IPS-18a (cell line): ENCODE measurements around the gene OR6P1.

Experiments
- H3K27ac ChIP-seq: one replicate; pipeline ENCODE4 v1.5.1; 2013; ENCODE audit warnings: low read length
- H3K27me3 ChIP-seq: one replicate; pipeline ENCODE4 v1.6.1; 2013; ENCODE audit warnings: mild to moderate bottlenecking, low read length; ENCODE audit not compliant: control insufficient read depth, insufficient read depth
- H3K36me3 ChIP-seq: one replicate; pipeline ENCODE4 v1.6.1; 2013; ENCODE audit warnings: low read depth, low read length; ENCODE audit not compliant: control insufficient read depth
- H3K4me1 ChIP-seq: one replicate; pipeline ENCODE4 v1.6.1; 2013; ENCODE audit warnings: low read depth, low read length; ENCODE audit not compliant: control insufficient read depth
- H3K4me3 ChIP-seq: one replicate; pipeline ENCODE4 v1.5.1; 2013; ENCODE audit warnings: low read length
- H3K9ac ChIP-seq: one replicate; pipeline ENCODE4 v1.6.1; 2013; ENCODE audit warnings: mild to moderate bottlenecking, low read length, moderate library complexity
- H3K9me3 ChIP-seq: one replicate; pipeline ENCODE4 v1.6.1; 2013; ENCODE audit warnings: low read depth, low read length; ENCODE audit not compliant: control insufficient read depth

OR6P1 gene

DNA sequence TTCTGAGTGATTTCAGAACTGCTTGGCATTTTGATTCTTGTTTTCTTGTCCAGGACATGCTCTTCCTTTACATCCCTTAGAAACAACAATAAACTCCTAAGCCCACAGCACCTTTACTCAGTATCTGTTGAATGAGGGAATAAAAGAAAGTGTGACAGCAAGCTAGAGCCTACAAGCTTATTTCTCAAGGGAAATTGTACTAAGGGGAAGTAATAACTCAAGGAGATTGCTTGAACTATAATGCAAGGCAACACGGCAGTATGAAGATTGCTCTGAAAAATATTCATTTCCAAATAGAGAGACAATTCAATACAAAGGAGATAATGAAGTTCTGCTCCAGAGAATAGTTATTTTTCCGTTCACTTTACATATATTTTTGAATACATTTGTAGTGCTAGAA, 6.5 kb downstream of the OR6P1 start:
- no peak overlapping the region for H3K9ac ChIP-seq
- no peaks in the 10 kb centered on the region for H3K36me3 ChIP-seq
- no peaks in the 10 kb centered on the region for H3K4me1 ChIP-seq
- H3K27me3 ChIP-seq = no peaks in the 10 kb centered on the region
- H3K9me3 ChIP-seq = no peaks in the 10 kb centered on the region
- H3K27ac ChIP-seq = no peak overlapping the region
- no peak overlapping the region for H3K4me3 ChIP-seq

DNA sequence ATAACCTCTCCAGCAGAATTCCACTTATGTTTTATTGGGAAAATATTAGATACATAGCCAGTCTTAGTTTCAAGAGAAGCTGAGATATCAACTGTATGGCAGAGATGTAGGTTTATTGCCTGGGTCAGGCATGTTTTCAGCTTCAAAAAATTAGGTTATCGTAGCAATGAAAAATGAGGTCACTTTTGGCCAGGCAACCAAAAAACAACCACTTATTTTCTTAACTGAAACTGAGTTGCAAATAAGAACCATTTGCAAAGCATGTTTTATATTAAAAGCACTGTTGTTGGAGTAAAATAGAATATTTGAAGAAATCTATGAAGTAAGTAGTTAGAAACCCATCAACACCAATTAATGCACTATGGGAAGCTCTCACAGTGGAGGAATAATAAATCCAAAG, 10.7 kb downstream of the OR6P1 start:
- Histone ChIP-seq H3K27ac (no peak overlapping the region), H3K4me3 (no peak overlapping the region), H3K9me3 (no peaks in the 10 kb centered on the region), H3K4me1 (no peaks in the 10 kb centered on the region), H3K9ac (no peak overlapping the region), H3K36me3 (no peaks in the 10 kb centered on the region), H3K27me3 (no peaks in the 10 kb centered on the region)

DNA sequence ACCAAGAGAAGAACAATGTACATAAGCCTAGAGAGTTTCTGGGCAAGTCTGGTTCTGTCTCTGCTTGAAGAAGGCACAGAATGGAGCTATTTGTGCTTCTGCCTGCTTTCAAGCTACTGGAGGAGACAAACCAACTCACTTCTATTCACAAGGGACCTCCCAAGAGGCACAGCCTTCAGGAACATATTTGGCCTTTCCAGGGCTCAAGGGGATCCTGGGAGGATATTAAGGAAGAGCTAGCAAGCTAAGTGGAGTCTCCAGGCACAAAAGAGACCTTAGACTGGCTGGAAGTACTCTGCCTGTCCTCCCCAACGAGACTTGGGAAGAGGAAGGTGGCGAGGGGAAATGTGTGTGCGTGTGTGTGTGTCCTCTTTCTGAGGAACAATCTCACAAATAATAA, 16.0 kb downstream of the OR6P1 start, which contains the start of gene OR6Y1:
TSS of gene OR6Y1 (minus strand) at position 54 of the 400 bp plus-strand sequence. CDS start 6,300 bp downstream, outside the sequence.
- H3K27me3 ChIP-seq = no peaks in the 10 kb centered on the region
- H3K36me3 ChIP-seq = no peaks in the 10 kb centered on the region
- no peaks in the 10 kb centered on the region for H3K4me1 ChIP-seq
- no peak within 1 kb of the TSS for H3K9ac ChIP-seq
- no peak within 1 kb of the TSS for H3K27ac ChIP-seq
- no peaks in the 10 kb centered on the region for H3K9me3 ChIP-seq
- no peak within 1 kb of the TSS for H3K4me3 ChIP-seq

DNA sequence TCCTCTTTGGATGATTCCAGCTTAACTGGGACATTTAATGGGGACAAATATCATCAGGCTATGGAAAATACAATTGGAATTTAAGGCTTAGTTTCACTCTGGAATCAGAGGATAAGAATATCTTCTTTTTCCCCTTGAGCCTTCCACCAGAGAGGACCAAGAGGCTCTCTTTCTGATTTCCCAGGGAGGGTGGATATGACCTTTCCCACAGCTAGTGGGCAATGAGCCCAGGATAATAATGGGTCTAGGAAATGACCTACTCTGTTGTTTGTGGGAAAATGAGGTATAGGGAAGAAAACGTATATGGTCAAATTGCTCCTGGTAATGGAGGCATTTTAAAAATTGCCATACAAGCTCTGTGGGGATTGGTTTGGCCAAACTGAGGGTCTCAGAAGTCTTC, 18.1 kb downstream of the OR6P1 start:
- Histone ChIP-seq H3K36me3 (no peaks in the 10 kb centered on the region), H3K9me3 (no peaks in the 10 kb centered on the region), H3K4me1 (no peaks in the 10 kb centered on the region), H3K4me3 (no peak overlapping the region), H3K27ac (no peak overlapping the region), H3K27me3 (no peaks in the 10 kb centered on the region), H3K9ac (no peak overlapping the region)

DNA sequence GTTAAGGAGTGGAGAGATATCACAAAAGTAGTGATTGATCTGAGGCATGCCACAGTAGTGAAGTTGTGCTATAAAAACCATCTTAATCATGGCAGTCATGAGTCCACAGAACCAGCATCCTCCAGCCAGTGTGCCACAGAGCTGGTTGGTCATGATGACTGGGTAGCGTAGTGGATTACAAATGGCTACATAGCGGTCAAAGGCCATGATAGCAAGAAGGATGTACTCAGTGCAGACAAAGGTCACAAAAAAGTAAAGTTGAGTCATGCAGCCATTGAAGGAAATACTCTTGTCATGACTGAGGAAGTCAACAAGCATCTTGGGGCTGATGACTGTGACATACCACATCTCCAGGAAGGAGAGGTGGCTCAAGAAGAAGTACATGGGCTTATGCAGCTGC, 22.8 kb downstream of the OR6P1 start:
- Histone ChIP-seq H3K9me3 (no peaks in the 10 kb centered on the region), H3K27me3 (no peaks in the 10 kb centered on the region), H3K9ac (no peak overlapping the region), H3K4me3 (no peak overlapping the region), H3K4me1 (no peaks in the 10 kb centered on the region), H3K36me3 (no peaks in the 10 kb centered on the region), H3K27ac (no peak overlapping the region)

DNA sequence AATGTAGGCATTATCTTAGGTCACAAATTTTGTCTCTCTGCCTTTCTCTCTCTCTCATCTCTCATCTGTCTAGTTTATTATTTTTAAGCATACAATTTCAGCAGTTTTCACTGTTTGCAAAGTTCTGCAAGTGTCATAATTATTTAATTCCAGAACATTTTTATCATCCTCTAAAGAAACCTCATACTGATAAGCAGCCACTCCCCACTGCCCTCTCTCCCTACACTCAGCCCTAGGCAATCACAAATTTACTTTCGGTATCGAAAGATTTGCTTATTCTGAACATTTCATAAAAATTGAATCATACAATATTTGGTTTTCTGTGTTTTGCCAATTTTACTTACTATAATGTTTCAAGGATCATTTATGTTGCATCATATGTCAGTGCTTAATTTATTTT, 32.8 kb downstream of the OR6P1 start:
- Histone ChIP-seq H3K4me3 (no peak overlapping the region), H3K4me1 (no peaks in the 10 kb centered on the region), H3K27me3 (no peaks in the 10 kb centered on the region), H3K27ac (no peak overlapping the region), H3K9me3 (no peaks in the 10 kb centered on the region), H3K36me3 (no peaks in the 10 kb centered on the region), H3K9ac (no peak overlapping the region)

DNA sequence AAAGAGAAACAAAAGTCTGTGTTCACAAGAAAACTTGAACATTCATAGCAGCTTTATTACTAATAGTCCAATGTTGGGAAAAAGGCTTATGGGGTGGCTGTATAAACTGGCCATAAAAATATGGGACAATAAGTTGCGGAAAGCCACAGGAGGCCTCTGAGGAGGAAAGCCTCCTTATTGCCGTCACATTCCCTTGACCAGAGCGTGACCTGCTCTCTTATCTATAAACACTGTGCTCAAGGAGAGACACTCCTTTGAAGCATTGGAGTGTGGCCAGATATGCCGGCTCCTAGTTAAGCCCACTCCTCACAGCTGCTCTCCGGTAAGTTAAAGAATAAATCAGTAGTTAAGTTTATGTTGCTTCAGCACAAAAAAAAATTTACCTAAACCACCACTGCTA, 35.9 kb downstream of the OR6P1 start:
- Histone ChIP-seq H3K9me3 (no peaks in the 10 kb centered on the region), H3K27ac (no peak overlapping the region), H3K27me3 (no peaks in the 10 kb centered on the region), H3K4me1 (no peaks in the 10 kb centered on the region), H3K9ac (no peak overlapping the region), H3K4me3 (no peak overlapping the region), H3K36me3 (no peaks in the 10 kb centered on the region)

DNA sequence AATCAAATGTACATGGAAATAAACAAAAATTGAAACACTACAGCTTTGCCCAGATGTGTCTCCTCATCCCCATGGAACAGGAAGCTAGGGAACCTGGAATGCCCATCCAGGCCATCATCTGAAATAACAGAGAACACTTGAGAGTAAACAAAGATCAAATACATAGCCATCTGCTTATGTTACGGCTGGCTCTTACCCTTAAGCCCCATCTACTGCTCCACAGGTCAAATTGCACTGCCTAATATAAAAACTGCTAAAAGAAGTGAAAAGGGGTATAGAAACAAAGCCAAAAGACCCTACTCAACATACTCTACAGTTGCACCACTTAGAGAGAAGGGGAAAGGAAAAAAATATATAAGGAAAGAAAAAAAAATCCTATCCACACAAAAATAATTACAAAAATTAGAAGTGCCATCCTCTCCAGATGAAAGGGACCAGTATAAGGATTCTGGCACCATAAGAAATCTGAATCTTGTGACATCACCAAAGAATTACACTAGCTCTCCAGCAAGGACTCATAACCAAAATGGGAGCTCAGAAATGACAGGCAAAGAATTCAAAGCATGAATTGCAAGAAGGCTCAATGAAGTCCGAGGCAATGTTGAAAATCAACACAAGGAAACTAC, 43.1 kb downstream of the OR6P1 start:
- no peak overlapping the region for H3K9ac ChIP-seq
- H3K4me1 ChIP-seq = peaks cover 7% of the 10 kb centered on the region
- no peaks in the 10 kb centered on the region for H3K9me3 ChIP-seq
- H3K27me3 ChIP-seq = no peaks in the 10 kb centered on the region
- H3K36me3 ChIP-seq = no peaks in the 10 kb centered on the region
- H3K4me3 ChIP-seq = no peak overlapping the region
- no peak overlapping the region for H3K27ac ChIP-seq

DNA sequence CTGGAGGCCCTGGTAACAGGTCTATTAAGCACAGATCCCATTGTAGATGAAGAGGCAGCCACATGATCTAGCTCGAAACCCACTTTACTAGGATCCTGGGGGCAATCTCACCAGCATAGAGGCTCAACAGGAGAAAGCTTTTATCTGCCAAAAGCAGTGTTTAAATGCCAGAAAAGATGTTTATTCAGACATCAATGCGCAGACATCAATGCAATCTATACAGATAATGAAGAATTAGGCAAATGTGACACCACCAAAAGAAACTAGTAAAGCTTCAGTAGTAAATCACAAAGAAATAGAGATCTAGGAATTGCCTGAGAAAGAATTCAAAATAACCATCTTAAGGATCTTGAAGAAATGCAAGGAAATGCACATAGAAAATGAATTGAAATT, 48.7 kb downstream of the OR6P1 start:
- H3K27me3 ChIP-seq = no peaks in the 10 kb centered on the region
- no peak overlapping the region for H3K27ac ChIP-seq
- no peaks in the 10 kb centered on the region for H3K9me3 ChIP-seq
- H3K9ac ChIP-seq = no peak overlapping the region
- H3K4me1 ChIP-seq = peaks cover 7% of the 10 kb centered on the region
- H3K4me3 ChIP-seq = no peak overlapping the region
- H3K36me3 ChIP-seq = no peaks in the 10 kb centered on the region

DNA sequence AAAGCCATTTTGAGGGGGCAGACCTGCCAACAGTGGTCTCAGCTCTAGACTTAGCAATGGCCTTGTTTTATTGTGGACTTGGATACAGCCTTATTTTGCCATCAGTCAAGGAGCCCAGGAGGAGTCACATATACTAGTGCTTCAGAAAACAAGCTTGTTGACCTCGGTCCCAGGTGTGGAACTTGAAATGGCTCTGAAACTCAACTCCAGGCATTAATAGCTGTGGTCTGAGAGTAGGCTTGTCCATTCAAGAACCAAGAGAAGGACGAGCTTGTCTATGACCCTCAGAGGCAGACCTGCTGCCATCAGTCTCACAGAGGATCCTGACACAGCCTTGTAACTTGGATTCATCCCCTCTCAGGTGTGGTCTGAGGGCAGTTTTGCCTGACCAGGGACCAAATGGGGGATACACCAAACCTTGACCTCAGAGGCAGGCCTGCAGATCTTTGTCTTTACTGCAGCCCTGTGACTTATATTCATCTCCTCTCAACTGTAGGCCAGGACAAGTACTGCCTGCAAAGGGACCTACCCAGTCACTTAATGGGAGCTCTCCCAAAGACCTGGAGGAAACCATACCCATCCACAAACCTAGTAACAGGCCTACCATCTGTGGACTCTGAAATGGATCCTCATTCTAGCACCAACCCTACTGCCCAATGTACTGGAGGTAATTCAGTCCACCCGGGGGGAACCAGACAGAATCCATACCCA, 49.3 kb downstream of the OR6P1 start:
- H3K36me3 ChIP-seq = no peaks in the 10 kb centered on the region
- no peak overlapping the region for H3K4me3 ChIP-seq
- no peak overlapping the region for H3K9ac ChIP-seq
- no peak overlapping the region for H3K27ac ChIP-seq
- no peaks in the 10 kb centered on the region for H3K9me3 ChIP-seq
- H3K27me3 ChIP-seq = no peaks in the 10 kb centered on the region
- H3K4me1 ChIP-seq = peaks cover 7% of the 10 kb centered on the region

DNA sequence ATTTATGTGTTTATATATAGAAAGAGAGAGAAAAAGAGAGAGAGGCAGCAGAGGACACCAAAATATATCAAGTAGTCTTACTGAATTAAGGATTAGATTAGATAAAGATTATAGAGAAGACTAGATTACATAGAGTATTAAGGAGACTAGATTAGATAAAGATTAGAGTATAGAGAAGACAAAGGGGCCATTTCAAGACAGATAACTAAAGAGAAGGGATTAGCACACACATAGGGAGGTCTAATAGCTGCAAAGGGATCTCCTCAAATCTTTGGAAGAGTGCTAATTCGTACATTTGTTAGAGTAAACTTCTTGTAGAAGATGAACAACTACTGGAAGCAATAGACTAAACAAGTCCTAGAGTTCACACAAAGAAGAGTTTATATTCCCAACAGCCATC, 50.4 kb downstream of the OR6P1 start:
- Histone ChIP-seq H3K36me3 (no peaks in the 10 kb centered on the region), H3K4me1 (peaks cover 7% of the 10 kb centered on the region), H3K9me3 (no peaks in the 10 kb centered on the region), H3K9ac (no peak overlapping the region), H3K27ac (no peak overlapping the region), H3K27me3 (no peaks in the 10 kb centered on the region), H3K4me3 (no peak overlapping the region)

DNA sequence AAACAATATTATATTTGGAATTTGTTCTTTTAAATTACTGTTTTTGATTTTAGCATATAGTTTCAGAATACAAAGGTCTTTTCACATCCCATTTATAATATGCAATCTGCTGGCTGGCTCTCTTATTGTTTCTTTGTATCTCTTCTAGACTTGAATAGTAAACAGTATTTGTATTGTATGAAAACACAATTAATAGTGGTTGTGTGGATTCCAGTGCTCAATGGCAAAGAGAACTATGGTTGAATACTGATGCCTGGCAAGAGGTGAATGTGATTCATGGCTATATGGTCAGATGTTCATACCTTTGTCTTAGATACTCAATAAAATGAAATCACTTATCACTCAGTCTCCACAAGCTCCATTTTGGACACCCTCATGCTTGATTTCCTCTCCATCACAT, 53.4 kb downstream of the OR6P1 start:
- no peaks in the 10 kb centered on the region for H3K27me3 ChIP-seq

More for the DNA sequence above, 53.4 kb downstream of the OR6P1 start:
- Histone ChIP-seq H3K9ac (no peak overlapping the region), H3K4me3 (no peak overlapping the region), H3K36me3 (no peaks in the 10 kb centered on the region), H3K9me3 (no peaks in the 10 kb centered on the region), H3K27ac (no peak overlapping the region), H3K4me1 (peaks cover 6% of the 10 kb centered on the region)
